GM13977 (cell line): Measurements from ENCODE around the gene TP53TG5.

ENCODE experiments used
- DNase-seq: peaks from one replicate; pipeline ENCODE4 v3.0.0; 2012; ENCODE audit warnings: low spot score
- CTCF ChIP-seq: IDR thresholded peaks from 2 replicates; pipeline ENCODE4 v1.5.1; 2012; ENCODE audit warnings: mild to moderate bottlenecking, control low read depth; ENCODE audit not compliant: insufficient read depth; ENCODE audit errors: extremely low read depth, missing control alignments
- in situ Hi-C: fragments of 300-500 bp; cut with MboI; formaldehyde crosslinking; loops from one replicate; pipeline ENCODE4 v1.12.0; 2022; ENCODE audit warnings: low sequenced_read_pairs, low pct_unique_long_range_greater_than_20kb, mixed read lengths, inconsistent platforms; ENCODE audit not compliant: unreplicated experiment

Gene TP53TG5

GRCh38 chr20:45409521-45410272 lies 31.6 kb upstream of the TP53TG5 start:
- TF ChIP-seq CTCF = no peak
- in situ Hi-C loops = no loop called here

GRCh38 chr20:45408646-45409213 lies 30.6 kb upstream of the TP53TG5 start:
- in situ Hi-C loops = no loop called here
- DNase-seq = peak; percentile 36
- TF ChIP-seq CTCF = no peak

More at GRCh38 chr20:45409521-45410272, 31.6 kb upstream of the TP53TG5 start:
- no peak for DNase-seq

- peak; percentile 32 for DNase-seq
- no peak for TF ChIP-seq CTCF
- in situ Hi-C loops = no loop called here
Measured at GRCh38 chr20:45407783-45408645, 29.9 kb upstream of the TP53TG5 start, which contains the start of gene DBNDD2. TSS of gene DBNDD2 (plus strand) at chr20:45408289. CDS start at chr20:45408468, 179 bp downstream.

GRCh38 chr20:45407067-45407745 lies 29.1 kb upstream of the TP53TG5 start:
- in situ Hi-C loops = no loop called here
- no peak for TF ChIP-seq CTCF

GRCh38 chr20:45406260-45407066 lies 28.3 kb upstream of the TP53TG5 start:
- TF ChIP-seq CTCF = peak; percentile 24
- in situ Hi-C loops = no loop called here
- peak; percentile 62 for DNase-seq

More at GRCh38 chr20:45407067-45407745, 29.1 kb upstream of the TP53TG5 start:
- DNase-seq = peak; percentile 33
